MCF 10A (cell line): ENCODE measurements around the gene SCUBE2. TPM values are rescaled to one million over a fixed set of nuclear protein-coding genes. Genes with fewer than 3 reads are reported as not detected.

Source experiments
- BruUV-seq: library from RNA; stranded (reverse); fragments of 400-500 nt; replicated peaks from 2 replicates; lab custom pipeline; 2021; lab: Mats Ljungman, UMichigan
- CTCF ChIA-PET: fragments of 300-600 bp; sonication (Branson Sonifier 250); formaldehyde crosslinking; extraction: SDS; loops from one replicate; lab custom pipeline; 2021; ENCODE audit warnings: antibody characterized with exemption, inconsistent platforms; lab: Yijun Ruan, JAX
- POLR2A ChIA-PET: fragments of 300-600, 350-650 bp; sonication (Branson Sonifier 250); formaldehyde crosslinking; extraction: SDS; loops from one replicate; lab custom pipeline; 2020; ENCODE audit warnings: antibody characterized with exemption, inconsistent platforms; lab: Yijun Ruan, JAX
- DNase-seq: peaks from one replicate; pipeline ENCODE4 v3.0.0-alpha.2; 2018; ENCODE audit not compliant: unreplicated experiment
- H3K27ac Mint-ChIP-seq: one replicate; pipeline ENCODE4 v1.8.0; 2022; ENCODE audit warnings: mild to moderate bottlenecking, low read depth, mixed read lengths; ENCODE audit not compliant: unreplicated experiment
- H3K27me3 Mint-ChIP-seq: one replicate; pipeline ENCODE4 v1.8.0; 2022; ENCODE audit warnings: mixed read lengths; ENCODE audit not compliant: insufficient read depth, unreplicated experiment
- H3K36me3 Mint-ChIP-seq: one replicate; pipeline ENCODE4 v1.8.0; 2022; ENCODE audit warnings: mild to moderate bottlenecking, moderate library complexity, mixed read lengths; ENCODE audit not compliant: insufficient read depth, unreplicated experiment
- H3K4me1 Mint-ChIP-seq: one replicate; pipeline ENCODE4 v1.8.0; 2022; ENCODE audit warnings: mixed read lengths; ENCODE audit not compliant: insufficient read depth, unreplicated experiment
- H3K4me3 Mint-ChIP-seq: one replicate; pipeline ENCODE4 v1.8.0; 2022; ENCODE audit warnings: mild to moderate bottlenecking, moderate library complexity, mixed read lengths; ENCODE audit not compliant: unreplicated experiment
- H3K9me3 Mint-ChIP-seq: one replicate; pipeline ENCODE4 v1.8.0; 2022; ENCODE audit warnings: mixed read lengths; ENCODE audit not compliant: unreplicated experiment
- CTCF ChIP-seq: fragments of 200-600 bp; IDR thresholded peaks from one replicate; pipeline ENCODE4 v1.8.0; 2022; ENCODE audit warnings: antibody characterized with exemption, mild to moderate bottlenecking; ENCODE audit not compliant: unreplicated experiment
- intact Hi-C: fragments of 100-400 bp; cut with micrococcal nuclease; formaldehyde crosslinking; loops from 2 replicates; pipeline ENCODE4 v1.14.1; 2022
- total RNA-seq: library from RNA; stranded (reverse); gene quantifications from 2 replicates; pipeline ENCODE4 v1.2.3, GENCODE V29; 2022

The SCUBE2 gene
- total RNA-seq, 1 experiment from 2014 or later = 0.93 TPM

DNA sequence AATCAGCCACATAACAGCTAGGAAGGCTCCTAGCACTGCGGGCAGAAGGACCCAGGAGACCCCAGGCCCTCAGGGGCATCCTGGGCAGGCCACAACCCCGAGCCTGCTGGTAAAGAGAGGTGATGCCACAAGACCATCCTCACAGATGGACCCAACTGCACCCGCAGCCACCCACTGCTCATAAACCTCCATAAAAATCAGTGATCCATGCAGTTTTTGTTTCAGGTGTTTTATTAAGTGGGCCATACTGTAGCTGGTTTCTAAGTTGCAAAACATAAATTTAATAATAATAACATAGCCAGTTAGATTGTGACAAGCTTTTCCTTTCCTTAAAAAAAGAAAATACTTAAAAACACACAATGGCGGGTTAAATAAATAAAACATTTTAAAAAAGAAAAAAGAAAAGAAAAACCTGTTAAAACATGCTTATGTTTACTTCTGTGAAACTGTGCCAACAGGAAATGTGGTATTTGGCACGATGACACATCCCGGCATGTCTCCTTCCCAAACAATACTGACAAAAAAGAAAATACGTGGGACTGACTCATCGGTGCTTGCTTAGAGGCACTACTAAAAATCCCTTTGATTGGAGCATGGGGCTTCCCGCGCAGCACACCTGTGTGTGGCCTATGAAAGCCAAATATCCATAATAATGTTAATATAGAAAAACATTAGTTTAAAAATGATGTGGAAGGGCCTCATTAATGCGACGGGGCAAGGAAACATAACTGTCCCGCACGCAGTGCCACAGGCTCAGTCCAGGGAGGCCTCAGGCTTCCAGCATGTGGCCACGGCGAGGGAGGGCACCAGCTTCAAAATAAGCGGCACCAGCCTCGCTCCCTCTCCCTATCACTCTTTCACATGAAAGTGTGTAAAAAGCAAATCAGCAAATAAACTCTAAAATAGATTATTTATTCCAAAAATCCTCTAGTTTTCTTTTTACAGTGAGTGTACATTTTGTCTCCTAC is 47.5 kb upstream of the SCUBE2 start:
- BruUV-seq = TSS peak; percentile 37
- CTCF ChIA-PET = interaction anchor here (0.5 to 7.4 kb wide), 35 partner anchors 8 to 964 kb away, joined by 3 to 201 read pairs (median 8); partner anchors contain the start of gene TMEM9B

DNA sequence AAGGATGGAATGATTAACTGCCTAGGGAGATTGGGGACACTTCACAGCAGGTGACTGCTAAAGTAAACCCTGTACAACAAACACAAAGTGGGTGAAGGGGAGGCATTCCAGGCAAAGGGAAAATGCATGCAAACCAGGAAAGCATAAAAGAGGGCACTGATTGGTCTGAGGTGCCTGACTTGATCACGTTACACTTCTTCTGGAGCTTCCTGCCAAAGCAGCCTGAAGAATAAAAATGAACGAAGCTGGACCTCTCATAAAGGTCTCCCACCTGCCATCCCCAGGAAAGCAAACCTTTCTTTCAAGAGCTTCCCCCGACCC is 46.7 kb upstream of the SCUBE2 start:
- no peak for DNase-seq
- BruUV-seq = no TSS peak
- CTCF ChIA-PET = interaction anchor here (0.5 to 7.4 kb wide), 51 partner anchors 9 to 915 kb away, joined by 3 to 201 read pairs (median 6); partner anchors contain the start of gene TMEM9B
- Mint-ChIP-seq H3K4me1 (peaks cover 34% of the 10 kb centered on the region), H3K27me3 (no peaks in the 10 kb centered on the region), H3K4me3 (no peak overlapping the region), H3K36me3 (peaks cover 41% of the 10 kb centered on the region), H3K9me3 (no peaks in the 10 kb centered on the region), H3K27ac (peak overlapping the region; percentile 2)
- TF ChIP-seq CTCF = no peak
- POLR2A ChIA-PET = interaction anchor here (0.6 to 3.1 kb wide), 16 partner anchors 9 to 804 kb away, joined by 3 to 23 read pairs (median 6); partner anchors contain the start of genes IPO7, RPL27A, TMEM9B and TRIM66
- intact Hi-C loops = loop anchor here (5.0 to 10.0 kb wide), 2 partner anchors 101 to 453 kb away; partner anchors contain the start of genes RPL27A and TRIM66

More for the DNA sequence above, 47.5 kb upstream of the SCUBE2 start:
- Mint-ChIP-seq H3K27me3 (no peaks in the 10 kb centered on the region), H3K27ac (peak overlapping the region; percentile 94), H3K36me3 (peaks cover 41% of the 10 kb centered on the region), H3K4me1 (peaks cover 34% of the 10 kb centered on the region), H3K9me3 (no peaks in the 10 kb centered on the region), H3K4me3 (no peak overlapping the region)
- POLR2A ChIA-PET = interaction anchor here (0.6 to 3.1 kb wide), 23 partner anchors 10 to 1465 kb away, joined by 3 to 23 read pairs (median 4); partner anchors contain the start of genes IPO7, RPL27A, TMEM9B and TRIM66
- no peak for TF ChIP-seq CTCF
- intact Hi-C loops = loop anchor here (5.0 to 10.0 kb wide), 2 partner anchors 102 to 454 kb away; partner anchors contain the start of genes RPL27A and TRIM66
- peak; percentile 97 for DNase-seq

DNA sequence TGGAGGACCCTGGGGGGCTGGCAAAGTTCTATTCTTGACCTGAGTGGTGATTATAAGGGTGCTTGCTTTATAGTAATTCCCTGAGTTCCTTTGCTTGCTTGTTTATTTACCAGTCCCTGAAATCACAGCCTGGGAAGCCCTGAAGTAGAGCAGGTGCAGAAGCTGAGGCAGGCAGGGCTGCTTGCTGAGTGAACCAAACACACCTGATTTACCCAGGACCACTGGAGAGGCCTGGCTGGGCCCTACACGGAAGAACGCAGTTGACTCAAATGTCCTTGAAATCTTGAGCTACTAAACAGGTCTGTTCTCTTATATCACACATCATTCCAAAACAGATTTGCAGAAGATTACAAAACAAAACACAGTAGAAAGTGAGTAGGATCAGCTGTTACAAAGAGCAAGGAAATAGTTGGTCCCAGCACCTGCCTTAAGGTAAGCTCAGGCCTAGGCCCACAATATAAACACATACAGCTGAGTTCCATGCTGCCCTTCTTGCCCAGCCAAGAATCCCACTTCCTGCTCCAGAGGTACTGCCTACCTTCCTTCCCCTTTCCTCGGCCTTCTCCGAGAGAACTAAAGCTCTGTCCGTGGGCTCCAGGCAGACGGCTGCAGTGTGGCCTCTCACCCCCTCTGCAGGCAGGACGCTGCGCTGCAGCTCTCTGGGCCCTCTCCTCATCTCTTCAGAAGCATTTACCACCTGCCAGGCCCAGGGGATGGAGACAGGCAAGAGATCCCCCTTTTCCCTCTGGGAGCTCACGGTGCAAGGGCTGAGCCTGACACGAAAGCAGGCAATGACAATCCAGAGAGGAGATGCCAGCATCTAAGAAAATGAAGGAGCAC is 46.1 kb upstream of the SCUBE2 start:
- peak; percentile 95 for TF ChIP-seq CTCF
- POLR2A ChIA-PET = interaction anchor here (0.6 to 3.1 kb wide), 13 partner anchors 9 to 803 kb away, joined by 3 to 23 read pairs (median 6); partner anchors contain the start of genes RPL27A, TMEM9B, TRIM66 and ZNF143
- H3K27ac Mint-ChIP-seq = peak overlapping the region; percentile 2
- H3K4me1 Mint-ChIP-seq = peaks cover 34% of the 10 kb centered on the region
- BruUV-seq = no TSS peak
- H3K4me3 Mint-ChIP-seq = no peak overlapping the region
- H3K36me3 Mint-ChIP-seq = peaks cover 41% of the 10 kb centered on the region
- DNase-seq = peak; percentile 77
- intact Hi-C loops = loop anchor here (1.0 to 10.0 kb wide), 5 partner anchors 100 to 453 kb away; partner anchors contain the start of genes RPL27A, TMEM9B and TRIM66
- no peaks in the 10 kb centered on the region for H3K9me3 Mint-ChIP-seq
- CTCF ChIA-PET = interaction anchor here (0.5 to 7.4 kb wide), 61 partner anchors 8 to 539 kb away, joined by 3 to 201 read pairs (median 5); partner anchors contain the start of genes NRIP3 and TMEM9B
- H3K27me3 Mint-ChIP-seq = no peaks in the 10 kb centered on the region
